Measurements from ENCODE around the gene ZNF77.
A peak's percentile ranks its signal among the peaks of the same experiment; 100 is the strongest.
"Not testable (repeated sequence)": the region's sequence is repeated elsewhere in the genome, so short reads cannot be mapped to it uniquely, and the experiment has no call there.

ZNF77 gene

GRCh38 chr19:2944775-2945574 lies at the start of gene ZNF77:
TSS of gene ZNF77 (minus strand) at chr19:2944971. CDS start at chr19:2944840, 131 bp downstream.
- DNase-seq (ENCODE audit: low read depth): peak; percentile 99

- DNase-seq (ENCODE audit: low read depth): no peak
Measured at GRCh38 chr19:2993579-2993978, 48.8 kb upstream of the ZNF77 start.

GRCh38 chr19:2992958-2993357 lies 48.2 kb upstream of the ZNF77 start:
- no peak for DNase-seq (ENCODE audit: low read depth)

GRCh38 chr19:2992333-2992732 lies 47.6 kb upstream of the ZNF77 start:
- not testable (repeated sequence) for DNase-seq (ENCODE audit: low read depth)

GRCh38 chr19:2989236-2989946 lies 44.6 kb upstream of the ZNF77 start:
- no peak for DNase-seq (ENCODE audit: low read depth)

- no peak for DNase-seq (ENCODE audit: low read depth)
Measured at GRCh38 chr19:2988568-2988967, 43.8 kb upstream of the ZNF77 start.

GRCh38 chr19:2987797-2988196 lies 43.0 kb upstream of the ZNF77 start:
- no peak for DNase-seq (ENCODE audit: low read depth)

GRCh38 chr19:2986951-2987524 lies 42.3 kb upstream of the ZNF77 start:
- no peak for DNase-seq (ENCODE audit: low read depth)

- no peak for DNase-seq (ENCODE audit: low read depth)
Measured at GRCh38 chr19:2984215-2984528, 39.4 kb upstream of the ZNF77 start.

GRCh38 chr19:2983351-2984214 lies 38.8 kb upstream of the ZNF77 start:
- peak; percentile 28 for DNase-seq (ENCODE audit: low read depth)

GRCh38 chr19:2982983-2983350 lies 38.2 kb upstream of the ZNF77 start:
- peak; percentile 72 for DNase-seq (ENCODE audit: low read depth)

GRCh38 chr19:2982561-2982960 lies 37.8 kb upstream of the ZNF77 start:
- DNase-seq (ENCODE audit: low read depth): no peak

GRCh38 chr19:2981898-2982297 lies 37.1 kb upstream of the ZNF77 start:
- no peak for DNase-seq (ENCODE audit: low read depth)

GRCh38 chr19:2978772-2979171 lies 34.0 kb upstream of the ZNF77 start:
- peak; percentile 26 for DNase-seq (ENCODE audit: low read depth)

- peak; percentile 14 for DNase-seq (ENCODE audit: low read depth)
Measured at GRCh38 chr19:2978166-2978767, 33.5 kb upstream of the ZNF77 start.

GRCh38 chr19:2977746-2978138 lies 33.0 kb upstream of the ZNF77 start:
- no peak for DNase-seq (ENCODE audit: low read depth)

GRCh38 chr19:2977001-2977745 lies 32.4 kb upstream of the ZNF77 start, which contains the start of gene TLE6:
TSS of gene TLE6 (plus strand) at chr19:2977564. CDS start at chr19:2978234, 670 bp downstream.
- DNase-seq (ENCODE audit: low read depth): peak; percentile 94

GRCh38 chr19:2976609-2977000 lies 31.8 kb upstream of the ZNF77 start:
- DNase-seq (ENCODE audit: low read depth): no peak

- DNase-seq (ENCODE audit: low read depth): peak; percentile 65
Measured at GRCh38 chr19:2974342-2975041, 29.7 kb upstream of the ZNF77 start.

GRCh38 chr19:2973229-2973628 lies 28.5 kb upstream of the ZNF77 start:
- no peak for DNase-seq (ENCODE audit: low read depth)

Data from iris pigment epithelial cell (primary cell).